GM12878 (cell line): ENCODE data around the gene HOXD12. TPM values are rescaled to one million over a fixed set of nuclear protein-coding genes. Genes with fewer than 3 reads are reported as not detected.

Source experiments
- ATAC-seq: fragments of 200-7000 bp; cut with Tn5 transposase; 3 replicates; pipeline ENCODE4 v1.9.1; 2020; ENCODE audit warnings: mild to moderate bottlenecking, moderate library complexity
- BruUV-seq: library from RNA; stranded (reverse); fragments of 400-500 nt; replicated peaks from 2 replicates; lab custom pipeline; 2021; lab: Mats Ljungman, UMichigan
- CTCF ChIA-PET: fragments of 300-600 bp; sonication (Branson Sonifier 250); formaldehyde crosslinking; extraction: SDS; loops from one replicate; lab custom pipeline; 2021; ENCODE audit warnings: inconsistent platforms; lab: Yijun Ruan, JAX
- POLR2A ChIA-PET: fragments of 350-600 bp; formaldehyde crosslinking; extraction: SDS; loops from one replicate; lab custom pipeline; 2021; ENCODE audit warnings: inconsistent platforms; lab: Charles Lee
- RAD21 ChIA-PET: fragments of 300-600 bp; sonication (Branson Sonifier 250); formaldehyde crosslinking; loops from one replicate; lab custom pipeline; 2023; ENCODE audit warnings: antibody characterized with exemption; ENCODE audit not compliant: unreplicated experiment; lab: Charles Lee
- SMC1A ChIA-PET: fragments of 300-600 bp; sonication (Branson Sonifier 250); formaldehyde crosslinking; loops from one replicate; lab custom pipeline; 2023; ENCODE audit not compliant: unreplicated experiment, uncharacterized antibody; lab: Charles Lee
- DNase-seq: peaks from one replicate; pipeline ENCODE4 v3.0.0-alpha.2; 2011; ENCODE audit warnings: low read depth, low spot score
- FAIRE-seq: peaks from 3 replicates; lab custom pipeline; 2011; peaks lifted over from hg19 to GRCh38; lab: Jason Lieb, UNC
- H2AFZ ChIP-seq: 2 replicates; pipeline ENCODE4 v1.6.0; 2011; ENCODE audit warnings: low read depth, low read length, control low read depth; ENCODE audit not compliant: control insufficient read depth
- H3K27ac ChIP-seq: 2 replicates; pipeline ENCODE4 v1.5.1; 2011; ENCODE audit warnings: control low read depth; ENCODE audit not compliant: control insufficient read depth, insufficient read depth
- H3K27me3 ChIP-seq, 2 experiments: replicated peaks in 1 of 2; 2 replicates each; pipeline versions ENCODE4 v1.6.0 to v1.6.1; 2011; ENCODE audit warnings: low read length in 1 of 2; ENCODE audit not compliant: control insufficient read depth in 2 of 2, insufficient read depth in 2 of 2
- H3K36me3 ChIP-seq, 2 experiments: 2 replicates each; pipeline ENCODE4 v1.5.1; 2011; ENCODE audit warnings: low read length in 1 of 2; ENCODE audit not compliant: control insufficient read depth in 2 of 2, insufficient read depth in 2 of 2
- H3K4me1 ChIP-seq: 2 replicates; pipeline ENCODE4 v1.6.1; 2011; ENCODE audit warnings: mild to moderate bottlenecking, low read length, moderate library complexity, mixed read lengths; ENCODE audit not compliant: control insufficient read depth, insufficient read depth
- H3K4me2 ChIP-seq: 2 replicates; pipeline ENCODE4 v1.6.0; 2011; ENCODE audit warnings: control low read depth; ENCODE audit not compliant: control insufficient read depth, insufficient read depth
- H3K4me3 ChIP-seq: fragments of 200-600 bp; sonication (generic); 2 replicates; pipeline ENCODE4 v1.5.1; 2016
- H3K79me2 ChIP-seq: 2 replicates; pipeline ENCODE4 v1.6.0; 2011; ENCODE audit warnings: low read length; ENCODE audit not compliant: control insufficient read depth, insufficient read depth
- H3K9ac ChIP-seq: 2 replicates; pipeline ENCODE4 v1.8.0; 2011; ENCODE audit warnings: low read length, control low read depth, mixed read lengths; ENCODE audit not compliant: control insufficient read depth, insufficient read depth
- H3K9me3 ChIP-seq: replicated peaks from 3 replicates; pipeline ENCODE4 v1.5.1; 2011; ENCODE audit warnings: mild to moderate bottlenecking, low read length; ENCODE audit not compliant: control insufficient read depth, insufficient read depth
- H4K20me1 ChIP-seq: 2 replicates; pipeline ENCODE4 v1.6.0; 2011; ENCODE audit not compliant: control insufficient read depth, insufficient read depth
- CBX3 ChIP-seq: fragments of 200-600 bp; sonication (generic); IDR thresholded peaks from 2 replicates; pipeline ENCODE4 v1.6.1; 2016; ENCODE audit warnings: low read depth, borderline replicate concordance
- EP300 ChIP-seq, 2 experiments: fragments of 150-350 bp in 1 of 2; IDR thresholded peaks; 2 replicates each; pipeline ENCODE4 v1.6.1; 2011 to 2012; ENCODE audit warnings: low read depth in 2 of 2, low read length in 2 of 2, borderline replicate concordance in 1 of 2, improper control_type of control experiment in 1 of 2, inconsistent platforms in 1 of 2; ENCODE audit not compliant: control insufficient read depth in 1 of 2
- NBN ChIP-seq: fragments of 450-650 bp; IDR thresholded peaks from 2 replicates; pipeline ENCODE4 v1.6.1; 2016
- RAD21 ChIP-seq: IDR thresholded peaks from 2 replicates; pipeline ENCODE4 v1.6.1; 2011; ENCODE audit warnings: mild to moderate bottlenecking, low read depth, low read length, moderate library complexity; ENCODE audit not compliant: insufficient read depth
- SMC3 ChIP-seq: IDR thresholded peaks from 2 replicates; pipeline ENCODE4 v1.6.1; 2011; ENCODE audit warnings: low read length, improper control_type of control experiment, borderline replicate concordance
- ZBED1 ChIP-seq: IDR thresholded peaks from 2 replicates; pipeline ENCODE4 v1.6.1; 2016; ENCODE audit warnings: borderline replicate concordance
- WGBS: methylation state at CpG from one replicate; pipeline ENCODE4 v1.1.6; 2016; ENCODE audit warnings: low lambda C conversion rate; ENCODE audit not compliant: insufficient replicate concordance, insufficient coverage; ENCODE audit errors: missing lambda C conversion rate; 5-methylcytosine and 5-hydroxymethylcytosine counted together
- in situ Hi-C: fragments of 300-500 bp; cut with MboI; formaldehyde crosslinking; loops from 9 replicates; pipeline ENCODE4 v1.14.3; 2018; ENCODE audit warnings: mixed read lengths
- intact Hi-C: fragments of 100-400 bp; cut with micrococcal nuclease; formaldehyde crosslinking; loops from one replicate; pipeline ENCODE4 v1.14.2; 2022; ENCODE audit not compliant: unreplicated experiment
- polyA plus RNA-seq, 11 experiments: library from polyadenylated mRNA; depleted of rRNA in 4 of 11; unstranded in 6 of 11; stranded (reverse) in 5 of 11; fragments of >200 nt; fragmentation: Nextera tagmentation in 4 of 11; fragmentation: Illumina TruSeq in 1 of 11; extraction: Ambion mirVana in 4 of 11; extraction: Trizol in 1 of 11; gene quantifications; 1 replicate in 1 of 11; 2 replicates in 10 of 11; pipeline versions ENCODE4 v1.2.1 to v1.2.3, GENCODE V29; 2011 to 2016; ENCODE audit warnings: inconsistent platforms in 2 of 11, missing spikeins in 2 of 11, low read depth in 1 of 11
- total RNA-seq, 4 experiments: library from RNA; depleted of rRNA in 3 of 4; stranded (reverse); fragments of >200 nt in 3 of 4; fragmentation: Illumina TruSeq in 1 of 4; extraction: Trizol in 1 of 4; gene quantifications; 2 replicates each; pipeline versions ENCODE4 v1.2.1 to v1.2.3, GENCODE V29; 2013 to 2021
- TF ChIP-seq, protein P1 (sequence below): IDR thresholded peaks from 2 replicates; pipeline ENCODE4 v1.6.1; 2012; ENCODE audit warnings: improper control_type of control experiment, low read depth, low read length; ENCODE audit not compliant: insufficient replicate concordance
- TF ChIP-seq, protein P2 (sequence below), 3 experiments: IDR thresholded peaks in 2 of 3; conservative IDR thresholded peaks in 1 of 3; 2 replicates each; pipeline ENCODE4 v1.5.1; 2011; ENCODE audit warnings: low read depth in 3 of 3, low read length in 3 of 3, mild to moderate bottlenecking in 3 of 3, control low read depth in 2 of 3, moderate library complexity in 2 of 3, inconsistent platforms in 1 of 3, mixed read lengths in 1 of 3; ENCODE audit not compliant: control insufficient read depth in 2 of 3, insufficient read depth in 1 of 3; ENCODE audit errors: extremely low read depth in 1 of 3
- TF ChIP-seq, protein P3 (sequence below): fragments of 450-650 bp; formaldehyde crosslinking; IDR thresholded peaks from 2 replicates; pipeline ENCODE4 v1.4.0; 2022; ENCODE audit warnings: mild to moderate bottlenecking, moderate library complexity

Gene HOXD12
- total and polyA plus RNA-seq, 10 of the 15 experiments (the other 5 are each of a cell fraction or from before 2014, with no cell fraction given) = not detected

DNA sequence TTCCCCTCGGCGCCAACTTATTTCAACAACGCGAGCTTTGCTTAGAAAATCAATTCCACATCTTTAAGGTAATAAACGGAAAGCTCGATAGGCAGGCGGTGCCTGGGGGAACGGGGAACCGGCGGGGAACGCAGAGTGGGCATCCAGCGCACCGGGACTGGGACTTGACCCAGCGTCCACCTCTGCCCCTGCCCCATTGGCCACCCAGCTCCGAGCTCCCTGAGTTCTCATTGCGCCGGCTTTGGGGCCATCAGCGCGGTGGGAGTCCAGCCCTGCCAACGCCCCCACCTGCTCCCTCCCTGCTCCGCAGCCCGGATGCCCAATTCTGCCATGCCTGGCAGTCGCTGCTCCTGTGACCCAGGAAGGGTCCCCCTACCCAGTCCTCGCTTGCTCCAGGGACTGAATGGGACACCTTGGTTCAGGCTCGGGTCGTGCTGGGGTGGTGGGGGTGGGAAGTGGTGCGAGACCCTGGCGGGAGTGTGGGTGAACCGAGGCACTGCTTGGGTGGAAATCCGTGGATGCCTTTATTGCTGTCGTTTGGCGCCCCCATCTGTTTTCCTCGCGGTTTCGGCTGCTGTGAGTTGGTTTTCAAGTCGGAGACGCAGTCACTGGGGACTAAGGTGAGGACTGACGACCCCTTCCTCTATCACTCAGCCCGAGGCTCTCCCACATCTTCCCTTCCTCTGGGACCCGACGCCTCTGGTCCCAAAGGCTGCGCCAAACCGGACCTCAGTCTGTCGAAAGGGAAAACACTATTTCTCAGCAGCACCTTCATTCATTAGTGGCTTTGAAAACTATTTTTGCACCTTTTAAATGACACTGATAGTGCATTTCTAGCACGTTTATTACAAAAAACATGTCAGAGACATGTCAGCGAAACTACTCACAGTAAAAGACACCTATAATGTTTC, 13.5 kb upstream of the HOXD12 start:
- Histone ChIP-seq H3K4me2 (no peak overlapping the region), H3K9ac (no peak overlapping the region), H3K79me2 (no peaks in the 10 kb centered on the region), H3K36me3 (no peaks in the 10 kb centered on the region), H3K9me3 (peaks cover 11% of the 10 kb centered on the region; the same call in 2 of the 3 replicates), H2AFZ (no peak overlapping the region)
- no peak for DNase-seq
- WGBS = 45% methylated on average over 39 of the region's 46 CpGs
- POLR2A ChIA-PET = no interaction called here
- in situ Hi-C loops = no loop called here
- intact Hi-C loops = loop anchor here (2.0 to 10.0 kb wide), 2 partner anchors 201 to 395 kb away; no protein-coding TSS in a partner anchor
- no peak for TF ChIP-seq CBX3
- TF ChIP-seq, protein P1, sequence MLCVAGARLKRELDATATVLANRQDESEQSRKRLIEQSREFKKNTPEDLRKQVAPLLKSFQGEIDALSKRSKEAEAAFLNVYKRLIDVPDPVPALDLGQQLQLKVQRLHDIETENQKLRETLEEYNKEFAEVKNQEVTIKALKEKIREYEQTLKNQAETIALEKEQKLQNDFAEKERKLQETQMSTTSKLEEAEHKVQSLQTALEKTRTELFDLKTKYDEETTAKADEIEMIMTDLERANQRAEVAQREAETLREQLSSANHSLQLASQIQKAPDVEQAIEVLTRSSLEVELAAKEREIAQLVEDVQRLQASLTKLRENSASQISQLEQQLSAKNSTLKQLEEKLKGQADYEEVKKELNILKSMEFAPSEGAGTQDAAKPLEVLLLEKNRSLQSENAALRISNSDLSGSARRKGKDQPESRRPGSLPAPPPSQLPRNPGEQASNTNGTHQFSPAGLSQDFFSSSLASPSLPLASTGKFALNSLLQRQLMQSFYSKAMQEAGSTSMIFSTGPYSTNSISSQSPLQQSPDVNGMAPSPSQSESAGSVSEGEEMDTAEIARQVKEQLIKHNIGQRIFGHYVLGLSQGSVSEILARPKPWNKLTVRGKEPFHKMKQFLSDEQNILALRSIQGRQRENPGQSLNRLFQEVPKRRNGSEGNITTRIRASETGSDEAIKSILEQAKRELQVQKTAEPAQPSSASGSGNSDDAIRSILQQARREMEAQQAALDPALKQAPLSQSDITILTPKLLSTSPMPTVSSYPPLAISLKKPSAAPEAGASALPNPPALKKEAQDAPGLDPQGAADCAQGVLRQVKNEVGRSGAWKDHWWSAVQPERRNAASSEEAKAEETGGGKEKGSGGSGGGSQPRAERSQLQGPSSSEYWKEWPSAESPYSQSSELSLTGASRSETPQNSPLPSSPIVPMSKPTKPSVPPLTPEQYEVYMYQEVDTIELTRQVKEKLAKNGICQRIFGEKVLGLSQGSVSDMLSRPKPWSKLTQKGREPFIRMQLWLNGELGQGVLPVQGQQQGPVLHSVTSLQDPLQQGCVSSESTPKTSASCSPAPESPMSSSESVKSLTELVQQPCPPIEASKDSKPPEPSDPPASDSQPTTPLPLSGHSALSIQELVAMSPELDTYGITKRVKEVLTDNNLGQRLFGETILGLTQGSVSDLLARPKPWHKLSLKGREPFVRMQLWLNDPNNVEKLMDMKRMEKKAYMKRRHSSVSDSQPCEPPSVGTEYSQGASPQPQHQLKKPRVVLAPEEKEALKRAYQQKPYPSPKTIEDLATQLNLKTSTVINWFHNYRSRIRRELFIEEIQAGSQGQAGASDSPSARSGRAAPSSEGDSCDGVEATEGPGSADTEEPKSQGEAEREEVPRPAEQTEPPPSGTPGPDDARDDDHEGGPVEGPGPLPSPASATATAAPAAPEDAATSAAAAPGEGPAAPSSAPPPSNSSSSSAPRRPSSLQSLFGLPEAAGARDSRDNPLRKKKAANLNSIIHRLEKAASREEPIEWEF = no peak
- TF ChIP-seq NBN = no peak
- peak; percentile 57 for TF ChIP-seq RAD21
- TF ChIP-seq SMC3 = peak; percentile 34
- TF ChIP-seq, protein P2, sequence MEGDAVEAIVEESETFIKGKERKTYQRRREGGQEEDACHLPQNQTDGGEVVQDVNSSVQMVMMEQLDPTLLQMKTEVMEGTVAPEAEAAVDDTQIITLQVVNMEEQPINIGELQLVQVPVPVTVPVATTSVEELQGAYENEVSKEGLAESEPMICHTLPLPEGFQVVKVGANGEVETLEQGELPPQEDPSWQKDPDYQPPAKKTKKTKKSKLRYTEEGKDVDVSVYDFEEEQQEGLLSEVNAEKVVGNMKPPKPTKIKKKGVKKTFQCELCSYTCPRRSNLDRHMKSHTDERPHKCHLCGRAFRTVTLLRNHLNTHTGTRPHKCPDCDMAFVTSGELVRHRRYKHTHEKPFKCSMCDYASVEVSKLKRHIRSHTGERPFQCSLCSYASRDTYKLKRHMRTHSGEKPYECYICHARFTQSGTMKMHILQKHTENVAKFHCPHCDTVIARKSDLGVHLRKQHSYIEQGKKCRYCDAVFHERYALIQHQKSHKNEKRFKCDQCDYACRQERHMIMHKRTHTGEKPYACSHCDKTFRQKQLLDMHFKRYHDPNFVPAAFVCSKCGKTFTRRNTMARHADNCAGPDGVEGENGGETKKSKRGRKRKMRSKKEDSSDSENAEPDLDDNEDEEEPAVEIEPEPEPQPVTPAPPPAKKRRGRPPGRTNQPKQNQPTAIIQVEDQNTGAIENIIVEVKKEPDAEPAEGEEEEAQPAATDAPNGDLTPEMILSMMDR (IDR thresholded peaks at IDR 0.05 in 2 of 3, conservative IDR thresholded peaks at IDR 0.05 in 1 of 3; ENCODE audit: control insufficient read depth in 2 of 3, extremely low read depth in 1 of 3, insufficient read depth in 1 of 3, low read depth in 3 of 3, low read length in 3 of 3) = peak in 2 of 3 experiments; percentile 40 to 57; a peak in 4 of 6 replicates
- TF ChIP-seq ZBED1 = no peak
- TF ChIP-seq EP300 (IDR thresholded peaks at IDR 0.05; ENCODE audit: borderline replicate concordance in 1 of 2, control insufficient read depth in 1 of 2, low read depth in 2 of 2, low read length in 2 of 2) = no peak
- TF ChIP-seq, protein P3, sequence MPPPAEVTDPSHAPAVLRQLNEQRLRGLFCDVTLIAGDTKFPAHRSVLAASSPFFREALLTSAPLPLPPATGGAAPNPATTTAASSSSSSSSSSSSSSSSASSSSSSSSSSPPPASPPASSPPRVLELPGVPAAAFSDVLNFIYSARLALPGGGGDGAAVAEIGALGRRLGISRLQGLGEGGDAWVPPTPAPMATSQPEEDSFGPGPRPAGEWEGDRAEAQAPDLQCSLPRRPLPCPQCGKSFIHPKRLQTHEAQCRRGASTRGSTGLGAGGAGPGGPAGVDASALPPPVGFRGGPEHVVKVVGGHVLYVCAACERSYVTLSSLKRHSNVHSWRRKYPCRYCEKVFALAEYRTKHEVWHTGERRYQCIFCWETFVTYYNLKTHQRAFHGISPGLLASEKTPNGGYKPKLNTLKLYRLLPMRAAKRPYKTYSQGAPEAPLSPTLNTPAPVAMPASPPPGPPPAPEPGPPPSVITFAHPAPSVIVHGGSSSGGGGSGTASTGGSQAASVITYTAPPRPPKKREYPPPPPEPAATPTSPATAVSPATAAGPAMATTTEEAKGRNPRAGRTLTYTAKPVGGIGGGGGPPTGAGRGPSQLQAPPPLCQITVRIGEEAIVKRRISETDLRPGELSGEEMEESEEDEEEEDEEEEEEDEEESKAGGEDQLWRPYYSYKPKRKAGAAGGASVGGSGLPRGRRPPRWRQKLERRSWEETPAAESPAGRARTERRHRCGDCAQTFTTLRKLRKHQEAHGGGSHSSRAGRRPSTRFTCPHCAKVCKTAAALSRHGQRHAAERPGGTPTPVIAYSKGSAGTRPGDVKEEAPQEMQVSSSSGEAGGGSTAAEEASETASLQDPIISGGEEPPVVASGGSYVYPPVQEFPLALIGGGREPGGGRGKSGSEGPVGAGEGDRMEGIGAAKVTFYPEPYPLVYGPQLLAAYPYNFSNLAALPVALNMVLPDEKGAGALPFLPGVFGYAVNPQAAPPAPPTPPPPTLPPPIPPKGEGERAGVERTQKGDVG = no peak
- TF ChIP-seq, all 136 proteins: peak for 3
- peak; percentile 53 for ATAC-seq
- no peaks in the 10 kb centered on the region for H3K4me1 ChIP-seq
- H3K27ac ChIP-seq = no peak overlapping the region
- no TSS peak for BruUV-seq
- no peak overlapping the region for H3K4me3 ChIP-seq
- peaks cover 7 to 22% of the 10 kb centered on the region in 2 experiments for H3K27me3 ChIP-seq
- ChIA-PET CTCF (interaction anchor here (0.8 to 2.5 kb wide), 5 partner anchors 10 to 399 kb away, joined by 3 to 13 read pairs (median 4); no protein-coding TSS in a partner anchor), SMC1A (no interaction called here), RAD21 (interaction anchor here (0.7 to 1.0 kb wide), 3 partner anchors 396 to 399 kb away, joined by 3 read pairs; no protein-coding TSS in a partner anchor)
- FAIRE-seq = no peak
- H4K20me1 ChIP-seq = no peaks in the 10 kb centered on the region
